ENCODE results near the gene C16orf74.

DNA sequence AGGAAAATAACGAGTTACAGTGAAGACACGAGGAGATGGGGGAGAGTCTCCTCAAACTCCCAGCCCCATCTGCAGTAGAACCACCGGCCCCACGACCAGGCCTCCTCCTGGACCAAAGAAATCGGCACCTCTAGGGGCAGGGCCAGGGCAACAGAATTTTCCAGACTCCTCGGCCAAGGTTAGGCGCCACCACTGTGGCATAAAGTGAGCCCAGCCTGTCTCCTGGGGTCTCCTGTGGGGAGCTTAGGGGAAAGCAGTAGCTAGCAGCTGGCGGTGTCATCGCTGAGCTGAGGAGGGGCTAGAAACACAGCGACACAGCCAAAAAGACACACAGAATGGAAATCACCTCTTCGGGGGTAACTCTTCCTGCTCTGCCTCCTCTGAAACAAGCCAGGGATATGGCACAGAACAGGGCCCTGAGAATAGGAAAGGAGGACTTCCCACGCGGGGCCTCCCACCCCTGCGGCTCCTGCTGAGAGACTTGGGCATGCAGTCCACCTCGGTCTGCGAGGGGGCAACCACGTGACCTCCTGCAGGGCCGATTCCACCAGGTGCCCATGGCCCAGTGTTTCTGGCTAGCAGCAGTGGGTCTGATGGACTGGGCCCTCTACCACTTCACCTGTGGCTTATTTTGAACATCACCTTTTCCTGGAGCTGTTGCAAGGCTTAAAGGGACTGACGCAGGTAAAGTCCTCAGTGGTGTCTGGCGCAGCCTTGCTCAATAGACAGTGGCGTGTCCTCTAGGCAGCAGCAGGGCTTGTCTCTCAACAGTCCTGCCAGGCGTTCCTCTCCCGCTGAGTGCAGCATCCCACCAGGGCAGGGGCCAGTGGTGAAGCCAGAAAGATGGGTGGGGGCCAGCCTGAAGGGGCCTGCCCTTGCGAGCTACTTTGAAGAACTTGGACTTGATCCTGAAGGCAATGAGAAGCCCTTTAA is 55.4 kb downstream of the C16orf74 start:
- TF ChIP-seq, protein P1, sequence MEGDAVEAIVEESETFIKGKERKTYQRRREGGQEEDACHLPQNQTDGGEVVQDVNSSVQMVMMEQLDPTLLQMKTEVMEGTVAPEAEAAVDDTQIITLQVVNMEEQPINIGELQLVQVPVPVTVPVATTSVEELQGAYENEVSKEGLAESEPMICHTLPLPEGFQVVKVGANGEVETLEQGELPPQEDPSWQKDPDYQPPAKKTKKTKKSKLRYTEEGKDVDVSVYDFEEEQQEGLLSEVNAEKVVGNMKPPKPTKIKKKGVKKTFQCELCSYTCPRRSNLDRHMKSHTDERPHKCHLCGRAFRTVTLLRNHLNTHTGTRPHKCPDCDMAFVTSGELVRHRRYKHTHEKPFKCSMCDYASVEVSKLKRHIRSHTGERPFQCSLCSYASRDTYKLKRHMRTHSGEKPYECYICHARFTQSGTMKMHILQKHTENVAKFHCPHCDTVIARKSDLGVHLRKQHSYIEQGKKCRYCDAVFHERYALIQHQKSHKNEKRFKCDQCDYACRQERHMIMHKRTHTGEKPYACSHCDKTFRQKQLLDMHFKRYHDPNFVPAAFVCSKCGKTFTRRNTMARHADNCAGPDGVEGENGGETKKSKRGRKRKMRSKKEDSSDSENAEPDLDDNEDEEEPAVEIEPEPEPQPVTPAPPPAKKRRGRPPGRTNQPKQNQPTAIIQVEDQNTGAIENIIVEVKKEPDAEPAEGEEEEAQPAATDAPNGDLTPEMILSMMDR (IDR thresholded peaks at IDR 0.05 in 4 of 5, conservative IDR thresholded peaks at IDR 0.05 in 1 of 5) = no peak
- TF ChIP-seq POLR2A (IDR thresholded peaks at IDR 0.05) = no peak

All from gastrocnemius medialis (tissue), 4 donors.